ENCODE results near the gene PTK6.

PTK6 gene

GRCh38 chr20:63553251-63553932, 16.2 kb upstream of the PTK6 start:
- no peaks in the 10 kb centered on the region for H3K79me2 ChIP-seq (ENCODE audit: control insufficient read depth, low read length)
- H3K9me3 ChIP-seq (ENCODE audit: control insufficient read depth, insufficient read depth, low read length), result no peaks in the 10 kb centered on the region
- no peaks in the 10 kb centered on the region for H3K9me2 ChIP-seq (replicated peaks; ENCODE audit: control insufficient read depth, low read length)
- no peaks in the 10 kb centered on the region for H4K20me1 ChIP-seq (ENCODE audit: control insufficient read depth, insufficient read depth, low read depth, low read length)
- no peaks in the 10 kb centered on the region for H3K36me3 ChIP-seq (ENCODE audit: control insufficient read depth, low read length)
- peaks cover 7% of the 10 kb centered on the region for H3F3A ChIP-seq (ENCODE audit: control insufficient read depth, insufficient read depth)
- H3K4me2 ChIP-seq (ENCODE audit: low read length), result peak overlapping the region; percentile 81
- H3K27ac ChIP-seq (ENCODE audit: low read depth, low read length), result peak overlapping the region; percentile 53
- H3K4me1 ChIP-seq (ENCODE audit: control insufficient read depth, low read length), result peaks cover 36% of the 10 kb centered on the region
- TF ChIP-seq EZH2phosphoT487 (IDR thresholded peaks at IDR 0.05; ENCODE audit: borderline replicate concordance, low read length) (no peak), CTCF (IDR thresholded peaks at IDR 0.05; ENCODE audit: low read depth, low read length, poor library complexity, severe bottlenecking) (no peak)
- H3K27me3 ChIP-seq (ENCODE audit: control insufficient read depth, low read length), result peaks cover 40% of the 10 kb centered on the region
- H3K4me3 ChIP-seq (ENCODE audit: low read length), result peak overlapping the region; percentile 69

DNA sequence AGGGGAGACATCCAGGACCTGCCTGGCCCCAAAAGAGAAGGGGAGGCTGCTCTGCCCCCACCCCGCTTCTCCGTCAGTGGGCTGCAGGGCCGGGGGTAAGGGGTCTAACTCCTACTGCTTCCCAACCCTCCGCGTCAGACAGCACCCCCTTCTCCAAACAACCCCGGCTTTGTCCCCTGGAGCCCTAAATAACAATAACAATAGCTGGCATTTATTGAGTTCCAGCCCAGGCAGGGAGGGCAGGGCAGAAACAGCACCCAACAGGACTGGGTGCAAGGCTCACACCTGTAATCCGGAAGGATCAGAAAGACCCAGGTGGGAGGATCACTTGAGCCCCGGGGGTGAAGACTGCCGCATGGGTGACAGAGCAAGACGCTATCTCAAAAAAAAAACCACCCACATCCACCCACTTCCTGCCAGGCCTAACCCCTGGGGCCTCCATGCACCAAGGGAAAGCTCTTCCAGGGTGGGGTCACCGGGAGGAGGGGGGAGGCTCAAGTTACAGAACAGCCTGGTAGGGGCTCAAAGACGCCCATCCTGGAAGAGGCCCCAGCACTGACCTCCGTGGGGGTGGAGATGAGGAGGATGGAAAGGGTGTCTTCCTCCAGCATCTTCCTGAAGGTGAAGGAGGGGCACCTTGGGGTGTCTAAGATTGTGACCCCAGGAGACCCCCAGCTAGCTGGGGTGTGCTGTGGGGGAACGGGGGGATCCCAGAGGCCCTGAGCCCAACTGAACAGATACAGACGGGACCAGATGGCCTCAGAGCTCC, 15.5 kb upstream of the PTK6 start:
- Histone ChIP-seq H3K27me3 (ENCODE audit: control insufficient read depth, low read length) (peaks cover 46% of the 10 kb centered on the region), H3F3A (ENCODE audit: control insufficient read depth, insufficient read depth) (peaks cover 7% of the 10 kb centered on the region), H3K4me1 (ENCODE audit: control insufficient read depth, low read length) (peaks cover 36% of the 10 kb centered on the region), H3K4me3 (ENCODE audit: low read length) (peak overlapping the region; percentile 60), H3K4me2 (ENCODE audit: low read length) (peak overlapping the region; percentile 81), H3K27ac (ENCODE audit: low read depth, low read length) (peak overlapping the region; percentile 53), H4K20me1 (ENCODE audit: control insufficient read depth, insufficient read depth, low read depth, low read length) (peaks cover 4% of the 10 kb centered on the region; the same call in 1 of the 2 replicates), H3K36me3 (ENCODE audit: control insufficient read depth, low read length) (no peaks in the 10 kb centered on the region), H3K9me3 (ENCODE audit: control insufficient read depth, insufficient read depth, low read length) (no peaks in the 10 kb centered on the region), H3K79me2 (ENCODE audit: control insufficient read depth, low read length) (no peaks in the 10 kb centered on the region), H3K9me2 (replicated peaks; ENCODE audit: control insufficient read depth, low read length) (no peaks in the 10 kb centered on the region)
- TF ChIP-seq EZH2phosphoT487 (IDR thresholded peaks at IDR 0.05; ENCODE audit: borderline replicate concordance, low read length) (no peak), CTCF (IDR thresholded peaks at IDR 0.05; ENCODE audit: low read depth, low read length, poor library complexity, severe bottlenecking) (no peak)

GRCh38 chr20:63551068-63551467, 13.9 kb upstream of the PTK6 start:
- H3K4me1 ChIP-seq (ENCODE audit: control insufficient read depth, low read length), result peaks cover 38% of the 10 kb centered on the region
- peaks cover 53% of the 10 kb centered on the region for H3K27me3 ChIP-seq (ENCODE audit: control insufficient read depth, low read length)
- no peaks in the 10 kb centered on the region for H3K9me2 ChIP-seq (replicated peaks; ENCODE audit: control insufficient read depth, low read length)
- no peaks in the 10 kb centered on the region for H3K9me3 ChIP-seq (ENCODE audit: control insufficient read depth, insufficient read depth, low read length)
- no peaks in the 10 kb centered on the region for H3K36me3 ChIP-seq (ENCODE audit: control insufficient read depth, low read length)
- H3K27ac ChIP-seq (ENCODE audit: low read depth, low read length), result no peak overlapping the region
- no peaks in the 10 kb centered on the region for H3K79me2 ChIP-seq (ENCODE audit: control insufficient read depth, low read length)
- H3K4me2 ChIP-seq (ENCODE audit: low read length), result no peak overlapping the region
- H4K20me1 ChIP-seq (ENCODE audit: control insufficient read depth, insufficient read depth, low read depth, low read length), result peaks cover 4% of the 10 kb centered on the region; the same call in 1 of the 2 replicates
- peaks cover 7% of the 10 kb centered on the region for H3F3A ChIP-seq (ENCODE audit: control insufficient read depth, insufficient read depth)
- TF ChIP-seq EZH2phosphoT487 (IDR thresholded peaks at IDR 0.05; ENCODE audit: borderline replicate concordance, low read length), result no peak
- no peak for TF ChIP-seq CTCF (IDR thresholded peaks at IDR 0.05; ENCODE audit: low read depth, low read length, poor library complexity, severe bottlenecking)
- H3K4me3 ChIP-seq (ENCODE audit: low read length), result no peak overlapping the region
